Glutamatergic neuron (in vitro differentiated cells): Measurements from ENCODE around the gene ECE1. TPM values are rescaled to one million over a fixed set of nuclear protein-coding genes. Genes with fewer than 3 reads are reported as not detected.
"Not testable (repeated sequence)": the region's sequence is repeated elsewhere in the genome, so short reads cannot be mapped to it uniquely, and the experiment has no call there.

ENCODE experiments used
- DNase-seq: peaks from one replicate; pipeline ENCODE4 v3.0.0; 2022
- H3K27ac Mint-ChIP-seq: one replicate; pipeline ENCODE4 v1.8.0; 2020; ENCODE audit warnings: mild to moderate bottlenecking, mixed read lengths, inconsistent platforms; ENCODE audit not compliant: unreplicated experiment
- H3K27me3 Mint-ChIP-seq: one replicate; pipeline ENCODE4 v1.8.0; 2020; ENCODE audit warnings: mild to moderate bottlenecking, moderate library complexity, mixed read lengths, inconsistent platforms; ENCODE audit not compliant: unreplicated experiment
- H3K36me3 Mint-ChIP-seq: one replicate; pipeline ENCODE4 v1.8.0; 2020; ENCODE audit warnings: mild to moderate bottlenecking, mixed read lengths, inconsistent platforms; ENCODE audit not compliant: unreplicated experiment
- H3K4me1 Mint-ChIP-seq: one replicate; pipeline ENCODE4 v1.8.0; 2020; ENCODE audit warnings: mild to moderate bottlenecking, low read depth, mixed read lengths, inconsistent platforms; ENCODE audit not compliant: unreplicated experiment
- H3K4me3 Mint-ChIP-seq: one replicate; pipeline ENCODE4 v1.8.0; 2020; ENCODE audit warnings: mild to moderate bottlenecking, mixed read lengths, inconsistent platforms; ENCODE audit not compliant: unreplicated experiment
- H3K9me3 Mint-ChIP-seq: one replicate; pipeline ENCODE4 v1.8.0; 2020; ENCODE audit warnings: mild to moderate bottlenecking, moderate library complexity, mixed read lengths, inconsistent platforms; ENCODE audit not compliant: unreplicated experiment
- CTCF ChIP-seq: fragments of 200-600 bp; sonication (generic); IDR thresholded peaks from one replicate; pipeline ENCODE4 v1.5.0; 2021; ENCODE audit not compliant: partially characterized antibody, unreplicated experiment
- total RNA-seq: library from RNA; stranded (reverse); fragmentation: NEBNext Ultra II Directional; extraction: Animal tissue kit (Norgen Biotek cat#: 25700); gene quantifications from one replicate; pipeline ENCODE4 v1.2.1, GENCODE V29; 2021; ENCODE audit not compliant: unreplicated experiment

The ECE1 gene
- total RNA-seq, 1 donor from 2014 or later, result 36.1 TPM

- DNase-seq, result no peak
- Mint-ChIP-seq H3K27me3 (peaks cover 13% of the 10 kb centered on the region), H3K9me3 (no peaks in the 10 kb centered on the region), H3K4me3 (no peak overlapping the region), H3K4me1 (no peaks in the 10 kb centered on the region), H3K27ac (no peak overlapping the region), H3K36me3 (no peaks in the 10 kb centered on the region)
- TF ChIP-seq CTCF, result no peak
Observed at GRCh38 chr1:21182181-21182731, 108.0 kb downstream of the ECE1 start.

GRCh38 chr1:21178271-21178670 is 112.0 kb downstream of the ECE1 start:
- not testable (repeated sequence) for H3K27me3 Mint-ChIP-seq, DNase-seq, H3K36me3 Mint-ChIP-seq, H3K27ac Mint-ChIP-seq, H3K9me3 Mint-ChIP-seq, H3K4me3 Mint-ChIP-seq
- peaks cover 13% of the 10 kb centered on the region for H3K4me1 Mint-ChIP-seq

- peak within 1 kb of the TSS; percentile 86 for H3K27ac Mint-ChIP-seq
- H3K4me1 Mint-ChIP-seq, result peaks cover 13% of the 10 kb centered on the region
- TF ChIP-seq CTCF, result no peak
- peaks cover 2% of the 10 kb centered on the region for H3K27me3 Mint-ChIP-seq
- DNase-seq, result peak; percentile 100
- H3K4me3 Mint-ChIP-seq, result peak within 1 kb of the TSS; percentile 96
- no peaks in the 10 kb centered on the region for H3K36me3 Mint-ChIP-seq
- peaks cover 3% of the 10 kb centered on the region for H3K9me3 Mint-ChIP-seq
Observed at GRCh38 chr1:21176586-21177555, 113.4 kb downstream of the ECE1 start, which contains the start of gene EIF4G3. Gene EIF4G3 (minus strand): TSS chr1:21176897. CDS start chr1:21002742, 174,155 bp downstream.

- TF ChIP-seq CTCF, result no peak
- Mint-ChIP-seq H3K27ac (peak overlapping the region; percentile 80), H3K9me3 (peaks cover 3% of the 10 kb centered on the region), H3K4me1 (peaks cover 13% of the 10 kb centered on the region), H3K36me3 (no peaks in the 10 kb centered on the region), H3K4me3 (peak overlapping the region; percentile 96), H3K27me3 (peaks cover 2% of the 10 kb centered on the region)
- peak; percentile 65 for DNase-seq
Observed at GRCh38 chr1:21175670-21176581, 114.3 kb downstream of the ECE1 start.

- peak overlapping the region; percentile 80 for H3K27ac Mint-ChIP-seq
- H3K9me3 Mint-ChIP-seq, result peaks cover 3% of the 10 kb centered on the region
- DNase-seq, result no peak
- H3K4me1 Mint-ChIP-seq, result peaks cover 13% of the 10 kb centered on the region
- no peaks in the 10 kb centered on the region for H3K36me3 Mint-ChIP-seq
- peak overlapping the region; percentile 96 for H3K4me3 Mint-ChIP-seq
- H3K27me3 Mint-ChIP-seq, result peaks cover 2% of the 10 kb centered on the region
- no peak for TF ChIP-seq CTCF
Observed at GRCh38 chr1:21175324-21175669, 115.0 kb downstream of the ECE1 start.
